OCI-LY1 (cell line): ENCODE data around the gene CNTNAP2.

ENCODE experiments used
- H2AFZ ChIP-seq: fragments of 200-600 bp; sonication (generic), shearing (Covaris generic); 2 replicates; pipeline ENCODE4 v1.6.0; 2014; ENCODE audit warnings: antibody characterized with exemption, mild to moderate bottlenecking, low read length
- H3F3A ChIP-seq: fragments of 200-600 bp; sonication (generic), shearing (Covaris generic); 2 replicates; pipeline ENCODE4 v1.6.0; 2014; ENCODE audit warnings: mild to moderate bottlenecking, antibody characterized with exemption, low read length, moderate library complexity; ENCODE audit not compliant: insufficient read depth
- H3K27ac ChIP-seq: fragments of 200-600 bp; sonication (generic); 2 replicates; pipeline ENCODE4 v1.5.1; 2014; ENCODE audit warnings: low read length, mixed run types, mild to moderate bottlenecking, low read depth; ENCODE audit not compliant: poor library complexity, severe bottlenecking
- H3K27me3 ChIP-seq: fragments of 200-600 bp; sonication (generic); 2 replicates; pipeline ENCODE4 v1.6.0; 2014; ENCODE audit warnings: antibody characterized with exemption, mild to moderate bottlenecking, low read length, moderate library complexity; ENCODE audit not compliant: insufficient read depth
- H3K36me3 ChIP-seq: fragments of 200-600 bp; sonication (generic); 2 replicates; pipeline ENCODE4 v1.6.1; 2014; ENCODE audit warnings: mild to moderate bottlenecking, antibody characterized with exemption, low read length, moderate library complexity, mixed read lengths; ENCODE audit not compliant: insufficient read depth
- H3K4me1 ChIP-seq: fragments of 200-600 bp; sonication (generic); 2 replicates; pipeline ENCODE4 v1.5.1; 2014; ENCODE audit warnings: mild to moderate bottlenecking, low read length, moderate library complexity; ENCODE audit not compliant: insufficient read depth, severe bottlenecking
- H3K4me2 ChIP-seq: fragments of 200-600 bp; sonication (generic), shearing (Covaris generic); 2 replicates; pipeline ENCODE4 v1.6.1; 2014; ENCODE audit warnings: low read length
- H3K4me3 ChIP-seq: fragments of 200-600 bp; sonication (generic); 2 replicates; pipeline ENCODE4 v1.5.1; 2014; ENCODE audit warnings: low read length, low read depth, mild to moderate bottlenecking, mixed read lengths; ENCODE audit not compliant: poor library complexity, severe bottlenecking
- H3K79me2 ChIP-seq: fragments of 200-600 bp; shearing (Covaris generic); 2 replicates; pipeline ENCODE4 v1.6.1; 2016; ENCODE audit warnings: mixed run types, low read length, mixed read lengths; ENCODE audit not compliant: insufficient read depth
- H3K9ac ChIP-seq: fragments of 200-600 bp; sonication (generic), shearing (Covaris generic); 2 replicates; pipeline ENCODE4 v1.6.1; 2014; ENCODE audit warnings: mild to moderate bottlenecking, low read length, mixed read lengths
- H3K9me2 ChIP-seq: fragments of 200-600 bp; sonication (generic), shearing (Covaris generic); 2 replicates; pipeline ENCODE4 v1.6.1; 2014; ENCODE audit warnings: low read depth, mild to moderate bottlenecking, low read length, mixed read lengths
- H3K9me3 ChIP-seq: fragments of 200-600 bp; shearing (Covaris generic); 2 replicates; pipeline ENCODE4 v1.6.1; 2014; ENCODE audit warnings: low read length, mixed read lengths
- H4K20me1 ChIP-seq: fragments of 200-600 bp; sonication (generic), shearing (Covaris generic); 2 replicates; pipeline ENCODE4 v1.6.0; 2016; ENCODE audit warnings: mild to moderate bottlenecking, low read length; ENCODE audit not compliant: insufficient read depth
- CTCF ChIP-seq: fragments of 200-600 bp; sonication (generic), shearing (Covaris generic); IDR thresholded peaks from 2 replicates; pipeline ENCODE4 v1.5.1; 2017; ENCODE audit warnings: mild to moderate bottlenecking, antibody characterized with exemption, low read length, moderate library complexity, mixed read lengths
- EZH2 ChIP-seq: fragments of 200-600 bp; sonication (generic), shearing (Covaris generic); IDR thresholded peaks from 2 replicates; pipeline ENCODE4 v1.8.0; 2017; ENCODE audit warnings: borderline replicate concordance, mixed run types, mild to moderate bottlenecking, antibody characterized with exemption, low read length, moderate library complexity, mixed read lengths

The CNTNAP2 gene

GRCh38 chr7:146255609-146256008 lies 139.0 kb downstream of the CNTNAP2 start:
- H3K9me3 ChIP-seq, result peaks cover 5% of the 10 kb centered on the region; the same call in 1 of the 2 replicates
- no peaks in the 10 kb centered on the region for H4K20me1 ChIP-seq
- no peaks in the 10 kb centered on the region for H3K36me3 ChIP-seq
- no peaks in the 10 kb centered on the region for H3K79me2 ChIP-seq
- H2AFZ ChIP-seq, result no peak overlapping the region
- H3K4me3 ChIP-seq, result no peak overlapping the region
- H3F3A ChIP-seq, result no peaks in the 10 kb centered on the region
- H3K4me2 ChIP-seq, result no peak overlapping the region
- H3K27ac ChIP-seq, result no peak overlapping the region
- H3K9me2 ChIP-seq, result no peaks in the 10 kb centered on the region
- TF ChIP-seq CTCF (no peak), EZH2 (no peak)
- peaks cover 21% of the 10 kb centered on the region for H3K4me1 ChIP-seq
- H3K27me3 ChIP-seq, result no peaks in the 10 kb centered on the region
- H3K9ac ChIP-seq, result no peak overlapping the region

- peaks cover 27% of the 10 kb centered on the region for H3K4me1 ChIP-seq
These were observed 145.9 kb downstream of the CNTNAP2 start for GRCh38 chr7:146262527-146262926.

GRCh38 chr7:146276888-146277287 lies 160.3 kb downstream of the CNTNAP2 start:
- no peak for TF ChIP-seq CTCF
- no peak for TF ChIP-seq EZH2

More at GRCh38 chr7:146262527-146262926, 145.9 kb downstream of the CNTNAP2 start:
- no peak overlapping the region for H3K9ac ChIP-seq
- H2AFZ ChIP-seq, result no peak overlapping the region
- no peak overlapping the region for H3K27ac ChIP-seq
- peaks cover 5% of the 10 kb centered on the region; the same call in 1 of the 2 replicates for H3K9me3 ChIP-seq
- no peaks in the 10 kb centered on the region for H4K20me1 ChIP-seq
- TF ChIP-seq EZH2 (no peak), CTCF (no peak)
- H3K27me3 ChIP-seq, result no peaks in the 10 kb centered on the region
- no peak overlapping the region for H3K4me3 ChIP-seq
- no peak overlapping the region for H3K4me2 ChIP-seq
- H3F3A ChIP-seq, result no peaks in the 10 kb centered on the region
- H3K36me3 ChIP-seq, result no peaks in the 10 kb centered on the region
- H3K79me2 ChIP-seq, result no peaks in the 10 kb centered on the region
- H3K9me2 ChIP-seq, result no peaks in the 10 kb centered on the region

More at GRCh38 chr7:146276888-146277287, 160.3 kb downstream of the CNTNAP2 start:
- H3K9ac ChIP-seq, result no peak overlapping the region
- H3K9me2 ChIP-seq, result no peaks in the 10 kb centered on the region
- no peaks in the 10 kb centered on the region for H3F3A ChIP-seq
- peaks cover 38% of the 10 kb centered on the region for H3K4me1 ChIP-seq
- no peaks in the 10 kb centered on the region for H4K20me1 ChIP-seq
- no peaks in the 10 kb centered on the region for H3K9me3 ChIP-seq
- peak overlapping the region; percentile 49 for H2AFZ ChIP-seq
- H3K79me2 ChIP-seq, result no peaks in the 10 kb centered on the region
- H3K27me3 ChIP-seq, result no peaks in the 10 kb centered on the region
- H3K4me2 ChIP-seq, result peak overlapping the region; percentile 7; the same call in 1 of the 2 replicates
- H3K4me3 ChIP-seq, result no peak overlapping the region
- H3K27ac ChIP-seq, result peak overlapping the region; percentile 2
- H3K36me3 ChIP-seq, result no peaks in the 10 kb centered on the region; the same call in 1 of the 2 replicates
